Activated CD4-positive, CD25-positive, alpha-beta regulatory T cell treated with anti-CD3 and anti-CD28 coated beads, Interleukin-2, amount 50 U/mL, for 16 hours (primary cell): ENCODE measurements around the gene SLC41A1.

ENCODE experiments used
- DNase-seq: peaks from one replicate; pipeline ENCODE4 v3.0.0-alpha.2; 2020; ENCODE audit warnings: low read depth, low spot score

SLC41A1 gene

DNA sequence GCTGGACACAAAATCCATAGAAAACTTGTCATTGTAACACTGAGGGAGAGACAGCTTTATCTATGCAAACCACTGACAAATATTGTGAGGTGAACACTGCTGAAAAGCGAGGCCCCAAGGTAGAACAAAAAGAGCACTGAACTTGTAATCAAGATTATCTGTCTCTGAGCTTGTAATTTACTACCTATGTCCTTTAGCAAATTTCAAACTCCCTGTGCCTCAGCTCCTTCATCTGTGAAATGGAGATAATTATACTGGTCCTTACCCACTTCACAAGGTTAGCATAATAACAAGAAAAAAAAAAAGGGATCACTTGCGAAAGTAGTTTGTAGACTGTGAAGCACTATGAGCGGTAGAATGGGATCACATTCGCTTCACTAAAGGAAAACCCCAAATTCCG, 58.1 kb downstream of the SLC41A1 start:
- no peak for DNase-seq

DNA sequence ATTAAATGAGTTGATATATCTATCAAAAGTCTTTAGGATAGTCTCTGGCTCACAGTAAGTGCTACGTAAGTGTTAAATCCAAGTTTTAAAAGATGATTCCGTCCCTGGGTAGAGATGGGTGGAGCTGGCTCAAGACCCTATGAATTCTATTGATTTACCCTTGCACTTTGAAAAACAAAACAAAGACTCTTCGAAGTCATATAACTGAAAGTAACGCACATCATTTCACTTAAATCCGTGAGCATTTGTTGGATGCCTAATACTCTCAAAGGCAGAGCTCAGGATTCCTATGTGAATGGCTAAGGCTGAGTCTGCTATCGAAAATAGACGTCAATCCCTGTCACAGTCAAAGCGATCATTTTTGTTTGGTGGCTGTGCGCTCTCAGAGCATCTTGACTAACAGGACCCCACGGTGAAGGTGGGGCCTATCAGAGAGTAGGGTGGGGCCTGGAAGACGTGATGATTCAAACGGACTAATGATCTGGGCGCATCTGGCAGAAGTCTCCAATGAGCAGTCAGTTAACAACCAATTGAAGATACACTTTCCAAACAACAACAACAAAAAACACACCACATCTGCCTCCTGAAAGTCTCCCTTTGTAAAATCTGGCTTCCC, 61.9 kb downstream of the SLC41A1 start:
- no peak for DNase-seq

DNA sequence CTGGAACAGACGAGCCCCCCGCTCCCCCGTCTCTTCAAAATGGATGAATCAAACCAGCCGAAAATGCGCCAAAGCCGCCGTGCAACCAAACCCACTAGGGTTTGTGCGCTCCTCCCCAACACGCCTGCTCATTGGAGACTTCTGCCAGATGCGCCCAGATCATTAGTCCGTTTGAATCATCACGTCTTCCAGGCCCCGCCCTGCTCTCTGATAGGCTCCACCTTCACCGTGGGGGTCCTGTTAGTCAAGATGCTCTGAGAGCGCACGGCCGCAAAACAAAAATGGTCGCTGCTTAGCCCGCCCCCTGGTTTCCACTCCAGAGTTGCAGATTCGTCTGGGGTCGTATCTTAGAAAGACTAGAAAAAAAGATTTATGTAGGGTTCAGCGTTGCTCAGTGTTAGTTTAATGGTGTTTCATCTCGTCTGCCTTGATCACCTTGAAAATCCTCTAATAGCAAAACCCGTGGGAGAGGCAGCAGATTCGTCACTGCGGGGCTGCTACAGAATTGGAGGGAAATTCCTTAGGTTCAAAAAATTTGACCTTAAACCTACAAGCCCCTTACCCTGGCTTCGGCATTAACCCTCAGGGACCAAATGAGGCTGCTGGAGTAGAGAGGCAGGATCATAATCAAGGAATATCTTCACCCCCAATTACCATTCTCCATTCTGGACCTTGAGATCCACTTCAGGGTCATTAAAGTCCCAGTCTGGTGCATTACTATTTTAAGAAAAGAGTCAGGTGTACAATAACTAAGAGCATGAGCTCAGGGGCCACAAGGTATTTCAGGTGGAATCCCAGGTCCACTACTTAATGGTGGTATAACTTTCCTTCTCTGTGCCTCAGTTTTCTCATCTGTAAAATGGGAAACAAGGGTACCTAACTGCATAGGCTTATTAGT, 62.6 kb downstream of the SLC41A1 start, which contains the start of gene NUCKS1:
TSS of gene NUCKS1 (minus strand) at position 45 of the 898 bp plus-strand sequence. CDS start 209 bp downstream, outside the sequence.
- peak; percentile 94 for DNase-seq

DNA sequence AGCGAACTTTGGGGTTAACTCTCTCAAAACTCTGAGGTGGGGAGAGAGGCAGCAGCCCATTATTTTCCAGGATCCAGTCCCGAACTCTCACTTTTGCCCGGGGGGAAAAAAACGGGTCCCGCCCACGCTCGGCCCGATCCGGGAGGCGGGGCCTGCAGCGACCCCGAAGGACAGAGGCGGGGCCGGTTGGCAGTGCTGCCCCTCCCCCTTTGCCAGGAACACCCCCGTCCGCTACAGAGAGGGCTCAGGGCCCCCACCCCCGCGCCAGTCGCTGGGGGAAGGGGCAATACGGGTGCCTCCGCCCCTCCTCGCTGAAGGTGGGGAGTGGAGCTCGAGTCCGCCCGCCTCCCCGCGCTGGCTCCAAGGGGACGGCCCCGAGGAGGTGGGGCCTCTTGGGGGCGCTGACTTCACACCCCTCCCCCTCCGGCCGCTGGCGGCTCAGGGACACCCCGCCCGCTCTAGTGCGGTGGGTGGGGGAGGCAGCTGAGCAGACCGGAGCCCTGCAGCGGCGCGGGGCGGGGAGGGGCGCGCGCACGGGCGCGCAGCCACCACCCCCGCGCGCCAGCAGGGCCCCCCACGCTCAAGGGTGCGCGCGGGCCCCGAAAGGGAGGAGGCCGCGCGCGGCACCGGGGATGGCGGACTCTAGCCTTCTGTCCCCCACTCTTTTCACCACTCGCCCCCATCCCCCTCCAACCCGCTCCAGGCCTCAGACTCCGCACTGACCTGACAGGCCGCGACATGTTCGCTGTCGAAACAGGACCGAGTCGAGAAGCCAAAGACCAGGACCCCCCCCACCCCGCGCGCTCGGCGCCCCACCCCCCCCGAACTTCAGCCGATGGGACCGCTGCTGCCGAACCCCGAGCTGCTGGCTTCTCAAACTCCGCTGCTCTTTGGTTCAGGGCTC, 63.5 kb downstream of the SLC41A1 start:
- peak; percentile 90 for DNase-seq

DNA sequence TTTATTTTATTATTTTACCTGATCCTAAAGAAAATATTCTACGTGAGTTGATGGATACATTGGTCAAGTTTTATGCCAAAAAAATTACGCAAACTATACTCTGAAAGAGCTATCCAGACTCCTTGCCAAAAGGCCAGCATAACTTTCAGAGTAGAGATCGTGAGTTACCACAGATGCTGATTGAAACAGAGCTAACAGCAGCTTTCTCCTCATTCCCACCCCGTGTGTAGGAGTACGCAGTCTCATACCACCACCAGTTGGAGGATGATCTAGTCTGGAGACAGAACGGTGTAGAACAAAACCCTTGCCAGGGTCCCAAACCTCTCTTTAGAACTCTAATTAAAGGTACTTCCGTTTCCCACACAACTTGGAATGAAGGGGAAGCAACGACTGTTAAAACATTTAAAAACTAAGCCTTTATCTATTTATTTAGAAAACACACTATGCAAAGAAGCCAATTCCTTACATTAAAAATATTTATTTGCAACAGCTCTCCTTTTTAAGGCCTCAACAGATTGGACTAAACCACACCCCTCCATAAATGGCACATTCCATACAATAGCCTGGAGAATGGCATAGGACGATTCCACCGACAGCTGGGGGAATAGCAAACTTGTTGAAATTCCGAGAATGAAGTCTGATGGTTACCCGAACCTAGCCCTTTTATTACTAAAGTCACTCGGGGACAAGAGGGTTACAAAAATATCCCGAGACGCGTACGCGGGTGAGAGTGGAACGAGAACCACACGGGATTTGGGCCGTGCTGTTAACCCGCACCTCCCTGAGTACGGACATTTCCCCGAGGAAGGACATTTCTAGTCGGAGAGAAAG, 64.4 kb downstream of the SLC41A1 start:
- DNase-seq = peak; percentile 11

DNA sequence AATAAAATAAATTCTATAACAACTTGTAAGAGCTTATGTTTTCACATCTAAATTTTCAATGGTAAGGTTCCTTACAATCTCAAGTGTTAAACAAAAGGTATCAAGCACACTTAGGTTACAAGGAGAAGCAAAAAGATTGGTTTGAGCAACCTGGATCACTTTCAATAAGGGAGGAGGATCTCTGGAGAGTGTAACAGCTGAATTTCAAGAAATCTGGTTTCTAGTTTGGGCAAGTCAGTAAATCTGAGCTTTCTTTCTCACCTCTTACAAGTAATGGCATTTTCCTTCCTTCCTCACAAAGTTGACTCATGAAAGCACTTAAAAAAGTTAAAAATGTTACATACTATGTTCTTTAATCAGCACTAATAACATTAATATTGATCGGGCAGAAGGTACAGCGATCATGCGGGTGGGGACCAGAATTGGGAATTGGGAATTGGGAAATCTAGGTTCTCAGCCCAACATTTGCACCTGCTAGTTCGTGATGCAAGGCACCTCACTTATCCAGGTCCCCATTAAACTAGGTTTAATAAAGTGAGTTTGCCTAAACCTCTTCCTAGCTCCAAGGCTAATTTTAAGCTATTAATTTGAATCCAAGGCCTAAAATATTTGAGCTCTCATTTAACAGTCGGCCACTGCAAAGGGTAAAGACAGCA, 66.1 kb downstream of the SLC41A1 start:
- no peak for DNase-seq

DNA sequence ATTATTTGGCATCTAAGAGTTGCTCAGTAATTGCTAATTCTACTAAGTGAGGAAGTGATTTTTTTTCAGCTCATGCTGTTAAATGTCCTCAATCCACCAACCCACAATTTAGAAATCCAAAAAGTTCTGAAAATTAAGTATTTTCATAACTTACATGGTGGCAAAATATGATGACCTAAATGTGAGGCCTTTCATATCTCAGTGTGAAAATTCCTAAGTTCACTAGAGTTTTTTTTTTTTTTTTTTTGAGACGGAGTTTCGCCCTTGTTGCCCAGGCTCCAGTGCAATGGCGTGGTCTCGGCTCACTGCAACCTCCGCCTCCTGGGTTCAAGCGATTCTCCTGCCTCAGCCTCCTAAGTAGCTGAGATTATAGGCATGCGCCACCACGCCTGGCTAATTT, 68.6 kb downstream of the SLC41A1 start:
- no peak for DNase-seq

DNA sequence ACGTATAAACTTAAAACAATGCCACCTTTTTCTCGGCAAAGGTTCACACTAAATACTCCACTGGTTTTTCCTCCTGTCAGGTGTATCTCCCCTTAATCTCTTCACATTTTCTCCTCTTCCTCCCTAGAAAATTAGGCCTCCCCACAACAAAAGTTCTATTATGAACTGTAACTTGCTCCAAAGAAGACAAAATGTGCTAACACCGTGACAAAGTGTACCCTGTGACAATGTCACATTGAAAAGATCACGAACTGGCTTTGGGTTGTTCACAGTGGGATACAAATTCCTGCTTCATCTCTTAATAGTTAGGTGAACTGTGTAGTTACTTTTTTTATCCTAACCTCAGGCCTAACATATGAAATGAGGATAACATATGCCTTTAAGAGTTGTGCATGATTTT, 69.0 kb downstream of the SLC41A1 start:
- DNase-seq = no peak

DNA sequence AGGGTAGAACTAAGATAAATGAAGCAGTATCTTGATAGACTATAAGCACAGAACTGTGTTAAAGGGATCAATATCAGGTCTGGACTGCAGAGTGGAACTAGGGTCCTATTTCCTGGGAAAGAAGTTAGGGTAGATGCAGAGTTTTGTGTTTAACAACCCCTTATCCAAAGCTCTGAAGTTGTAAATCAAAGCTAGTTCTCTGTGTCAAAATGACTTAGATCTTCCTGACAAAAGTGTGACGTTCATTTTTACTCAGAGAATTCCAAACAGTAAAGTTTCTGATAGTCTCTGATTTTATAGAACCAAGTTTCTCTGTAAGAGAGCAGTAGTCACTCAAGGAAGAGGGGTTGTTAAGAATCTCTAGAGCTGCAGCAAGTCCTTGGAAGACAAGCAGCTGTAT, 71.3 kb downstream of the SLC41A1 start:
- DNase-seq = no peak

DNA sequence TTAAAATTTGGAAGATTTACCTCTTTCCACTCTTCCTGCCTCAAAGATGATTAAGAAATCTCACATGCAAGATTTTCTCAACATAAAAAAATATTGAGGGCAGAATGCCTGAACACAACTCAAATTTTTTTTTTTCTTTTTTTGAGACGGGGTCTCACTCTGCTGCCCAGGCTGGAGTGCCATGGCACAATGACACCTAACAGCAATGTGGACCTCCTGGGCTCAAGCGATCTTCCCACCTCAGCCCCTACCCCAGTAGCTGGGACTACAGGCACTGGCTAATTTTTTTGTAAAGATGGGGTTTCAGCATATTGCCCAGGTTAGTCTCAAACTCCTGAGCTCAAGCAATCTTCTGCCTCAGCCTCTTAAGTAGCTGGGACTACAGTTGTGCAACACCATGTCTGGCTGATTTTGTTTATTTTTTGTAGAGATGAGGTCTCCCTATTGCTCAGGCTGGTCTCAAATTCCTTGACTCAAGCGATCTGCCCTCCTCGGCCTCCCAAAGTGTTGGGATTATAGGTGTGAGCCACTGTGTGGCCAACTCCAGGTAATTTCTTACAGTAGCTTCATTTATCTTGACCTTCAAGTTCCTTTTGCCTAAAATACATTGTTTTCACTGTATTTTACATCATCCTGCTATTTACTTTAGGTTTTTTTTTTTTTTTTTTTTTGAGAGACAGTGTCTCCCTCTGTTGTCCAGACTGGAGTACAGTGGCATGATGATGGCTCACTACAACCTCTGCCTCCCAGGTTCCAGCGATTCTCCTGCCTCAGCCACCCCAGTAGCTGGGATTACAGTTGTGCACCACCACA, 73.4 kb downstream of the SLC41A1 start:
- DNase-seq = no peak
